Calu3 (cell line): ENCODE measurements around the gene TNC. TPM values are rescaled to one million over a fixed set of nuclear protein-coding genes. Genes with fewer than 3 reads are reported as not detected.

Source experiments
- BruUV-seq: library from RNA; stranded (reverse); fragments of 400-500 nt; replicated peaks from 2 replicates; lab custom pipeline; 2021; lab: Mats Ljungman, UMichigan
- CTCF ChIA-PET: fragments of 300-600 bp; sonication (Branson Sonifier 250); formaldehyde crosslinking; loops from one replicate; lab custom pipeline; 2022; ENCODE audit warnings: antibody characterized with exemption; lab: Charles Lee
- DNase-seq: peaks from one replicate; pipeline ENCODE4 v3.0.0; 2022
- H3K27ac Mint-ChIP-seq: one replicate; pipeline ENCODE4 v1.8.0; 2022; ENCODE audit warnings: mixed read lengths; ENCODE audit not compliant: unreplicated experiment
- H3K27me3 Mint-ChIP-seq: one replicate; pipeline ENCODE4 v1.8.0; 2022; ENCODE audit warnings: mixed read lengths; ENCODE audit not compliant: unreplicated experiment
- H3K36me3 Mint-ChIP-seq: one replicate; pipeline ENCODE4 v1.8.0; 2022; ENCODE audit warnings: mild to moderate bottlenecking, moderate library complexity, mixed read lengths; ENCODE audit not compliant: insufficient read depth, unreplicated experiment
- H3K4me1 Mint-ChIP-seq: one replicate; pipeline ENCODE4 v1.8.0; 2022; ENCODE audit warnings: mild to moderate bottlenecking, low read depth, mixed read lengths; ENCODE audit not compliant: unreplicated experiment
- H3K4me3 Mint-ChIP-seq: one replicate; pipeline ENCODE4 v1.8.0; 2022; ENCODE audit warnings: mild to moderate bottlenecking, low read depth, moderate library complexity, mixed read lengths; ENCODE audit not compliant: unreplicated experiment
- H3K9me3 Mint-ChIP-seq: one replicate; pipeline ENCODE4 v1.8.0; 2022; ENCODE audit warnings: low read depth, mixed read lengths; ENCODE audit not compliant: unreplicated experiment
- intact Hi-C: fragments of 100-400 bp; cut with micrococcal nuclease; formaldehyde crosslinking; loops from one replicate; pipeline ENCODE4 v1.10.0; 2022; ENCODE audit not compliant: unreplicated experiment
- total RNA-seq: library from RNA; stranded (reverse); gene quantifications from 2 replicates; pipeline ENCODE4 v1.2.3, GENCODE V29; 2022
- TF ChIP-seq, protein P1 (sequence below): fragments of 200-600 bp; IDR thresholded peaks from one replicate; pipeline ENCODE4 v1.8.0; 2022; ENCODE audit warnings: antibody characterized with exemption; ENCODE audit not compliant: unreplicated experiment

TNC gene
- total RNA-seq, 1 experiment from 2014 or later, result 1.0 TPM

DNA sequence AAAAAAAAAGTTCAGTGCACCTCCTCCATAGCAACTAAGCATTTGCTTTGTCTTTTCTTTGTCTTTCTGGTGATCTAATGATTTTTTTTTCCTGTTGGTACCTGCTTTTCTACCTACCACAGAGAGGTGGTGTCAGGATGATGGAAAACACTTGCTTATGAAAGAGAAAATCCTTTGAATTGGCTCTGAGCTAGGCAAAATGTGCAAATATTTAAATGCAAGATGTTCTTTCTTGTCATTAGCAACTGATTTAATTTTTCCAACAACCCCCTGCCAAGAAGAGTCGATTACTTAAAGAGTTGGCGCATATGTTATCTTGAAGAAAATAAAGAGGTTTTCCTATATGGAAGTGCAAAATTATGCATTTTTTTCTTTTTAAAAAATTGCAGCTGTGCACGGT is 37.7 kb downstream of the TNC start:
- no peak for DNase-seq
- Mint-ChIP-seq H3K27me3 (no peaks in the 10 kb centered on the region), H3K9me3 (no peaks in the 10 kb centered on the region), H3K4me1 (no peaks in the 10 kb centered on the region), H3K36me3 (no peaks in the 10 kb centered on the region), H3K27ac (no peak overlapping the region), H3K4me3 (no peak overlapping the region)
- TF ChIP-seq, protein P1, sequence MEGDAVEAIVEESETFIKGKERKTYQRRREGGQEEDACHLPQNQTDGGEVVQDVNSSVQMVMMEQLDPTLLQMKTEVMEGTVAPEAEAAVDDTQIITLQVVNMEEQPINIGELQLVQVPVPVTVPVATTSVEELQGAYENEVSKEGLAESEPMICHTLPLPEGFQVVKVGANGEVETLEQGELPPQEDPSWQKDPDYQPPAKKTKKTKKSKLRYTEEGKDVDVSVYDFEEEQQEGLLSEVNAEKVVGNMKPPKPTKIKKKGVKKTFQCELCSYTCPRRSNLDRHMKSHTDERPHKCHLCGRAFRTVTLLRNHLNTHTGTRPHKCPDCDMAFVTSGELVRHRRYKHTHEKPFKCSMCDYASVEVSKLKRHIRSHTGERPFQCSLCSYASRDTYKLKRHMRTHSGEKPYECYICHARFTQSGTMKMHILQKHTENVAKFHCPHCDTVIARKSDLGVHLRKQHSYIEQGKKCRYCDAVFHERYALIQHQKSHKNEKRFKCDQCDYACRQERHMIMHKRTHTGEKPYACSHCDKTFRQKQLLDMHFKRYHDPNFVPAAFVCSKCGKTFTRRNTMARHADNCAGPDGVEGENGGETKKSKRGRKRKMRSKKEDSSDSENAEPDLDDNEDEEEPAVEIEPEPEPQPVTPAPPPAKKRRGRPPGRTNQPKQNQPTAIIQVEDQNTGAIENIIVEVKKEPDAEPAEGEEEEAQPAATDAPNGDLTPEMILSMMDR, result no peak
- intact Hi-C loops, result no loop called here
- CTCF ChIA-PET, result interaction anchor here (0.7 kb wide), 1 partner anchor 619 kb away, joined by 3 read pairs; no protein-coding TSS in a partner anchor
- no TSS peak for BruUV-seq

DNA sequence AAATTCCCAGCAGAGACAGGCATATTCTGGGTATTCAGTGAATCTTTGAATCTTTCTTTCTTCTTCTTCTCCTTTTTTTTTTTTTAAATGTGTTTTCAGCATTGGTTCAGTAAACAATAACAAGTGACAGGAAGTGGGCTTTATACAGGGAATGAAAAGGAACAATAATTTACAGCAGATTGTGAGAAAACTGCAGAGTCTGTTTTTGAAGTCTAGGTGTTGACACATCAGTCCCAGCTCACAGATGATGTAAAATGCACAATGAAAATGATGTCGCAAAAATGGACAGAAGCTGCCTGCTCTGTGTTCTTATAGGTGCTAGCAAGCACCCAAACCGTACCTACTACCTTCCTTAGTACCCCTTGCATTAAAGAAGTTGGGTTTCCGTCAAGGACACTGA is 38.8 kb downstream of the TNC start:
- intact Hi-C loops, result no loop called here
- TF ChIP-seq, protein P1, result no peak
- Mint-ChIP-seq H3K27me3 (no peaks in the 10 kb centered on the region), H3K27ac (no peak overlapping the region), H3K4me3 (no peak overlapping the region), H3K9me3 (no peaks in the 10 kb centered on the region), H3K4me1 (no peaks in the 10 kb centered on the region), H3K36me3 (no peaks in the 10 kb centered on the region)
- no TSS peak for BruUV-seq
- CTCF ChIA-PET, result no interaction called here
- DNase-seq, result no peak

GRCh38 chr9:115073456-115073855 is 44.5 kb downstream of the TNC start:
- intact Hi-C loops, result no loop called here
- DNase-seq, result no peak
- CTCF ChIA-PET, result no interaction called here
- BruUV-seq, result no TSS peak
- Mint-ChIP-seq H3K9me3 (no peaks in the 10 kb centered on the region), H3K4me1 (no peaks in the 10 kb centered on the region), H3K27ac (no peak overlapping the region), H3K4me3 (no peak overlapping the region), H3K36me3 (no peaks in the 10 kb centered on the region), H3K27me3 (peaks cover 49% of the 10 kb centered on the region)
- TF ChIP-seq, protein P1, result no peak

GRCh38 chr9:115071176-115071575 is 46.8 kb downstream of the TNC start:
- no peak for DNase-seq
- H3K27me3 Mint-ChIP-seq, result peaks cover 65% of the 10 kb centered on the region
- TF ChIP-seq, protein P1, result no peak
- BruUV-seq, result no TSS peak
- H3K27ac Mint-ChIP-seq, result no peak overlapping the region
- intact Hi-C loops, result no loop called here
- no peaks in the 10 kb centered on the region for H3K9me3 Mint-ChIP-seq
- no peak overlapping the region for H3K4me3 Mint-ChIP-seq
- H3K4me1 Mint-ChIP-seq, result no peaks in the 10 kb centered on the region
- no peaks in the 10 kb centered on the region for H3K36me3 Mint-ChIP-seq
- CTCF ChIA-PET, result no interaction called here
